Mesendoderm (in vitro differentiated cells): ENCODE results near the gene KIAA1217.

Experiments used
- DNase-seq: peaks from one replicate; pipeline ENCODE4 v3.0.0; 2013
- H2AK5ac ChIP-seq: 2 replicates; pipeline ENCODE4 v1.6.1; 2013; ENCODE audit warnings: low read length, inconsistent platforms
- H2BK120ac ChIP-seq: 2 replicates; pipeline ENCODE4 v1.6.1; 2013; ENCODE audit warnings: low read depth, mild to moderate bottlenecking, low read length, moderate library complexity, mixed read lengths
- H2BK15ac ChIP-seq: replicated peaks from 2 replicates; pipeline ENCODE4 v1.6.1; 2013; ENCODE audit warnings: low read depth, mild to moderate bottlenecking, moderate library complexity
- H2BK5ac ChIP-seq: 2 replicates; pipeline ENCODE4 v1.6.1; 2013; ENCODE audit warnings: low read length, inconsistent platforms
- H3K18ac ChIP-seq: 2 replicates; pipeline ENCODE4 v1.6.1; 2013; ENCODE audit warnings: mild to moderate bottlenecking, low read length, mixed read lengths
- H3K23ac ChIP-seq: one replicate; pipeline ENCODE4 v1.6.1; 2013; ENCODE audit warnings: low read length
- H3K27ac ChIP-seq: 2 replicates; pipeline ENCODE4 v1.5.1; 2013; ENCODE audit warnings: low read depth, mild to moderate bottlenecking, inconsistent platforms, low read length, moderate library complexity
- H3K27me3 ChIP-seq: 2 replicates; pipeline ENCODE4 v1.6.1; 2013; ENCODE audit warnings: low read length, control low read depth, mild to moderate bottlenecking, inconsistent platforms; ENCODE audit not compliant: insufficient read depth, poor library complexity
- H3K36me3 ChIP-seq: 2 replicates; pipeline ENCODE4 v1.6.1; 2013; ENCODE audit warnings: low read length, inconsistent platforms; ENCODE audit not compliant: control insufficient read depth, insufficient read depth
- H3K4ac ChIP-seq: one replicate; pipeline ENCODE4 v1.6.1; 2013; ENCODE audit warnings: low read depth, mild to moderate bottlenecking, low read length, moderate library complexity
- H3K4me1 ChIP-seq: 2 replicates; pipeline ENCODE4 v1.6.1; 2013; ENCODE audit warnings: low read depth, low read length, inconsistent platforms; ENCODE audit not compliant: control insufficient read depth
- H3K4me2 ChIP-seq: 2 replicates; pipeline ENCODE4 v1.6.1; 2013; ENCODE audit warnings: low read length
- H3K4me3 ChIP-seq: 2 replicates; pipeline ENCODE4 v1.5.1; 2013; ENCODE audit warnings: mild to moderate bottlenecking, low read length
- H3K56ac ChIP-seq: one replicate; pipeline ENCODE4 v1.6.1; 2013; ENCODE audit warnings: low read length
- H3K79me1 ChIP-seq: 2 replicates; pipeline ENCODE4 v1.6.1; 2013; ENCODE audit warnings: low read length, inconsistent platforms
- H3K79me2 ChIP-seq: 2 replicates; pipeline ENCODE4 v1.6.1; 2013; ENCODE audit warnings: mild to moderate bottlenecking, low read length; ENCODE audit not compliant: control insufficient read depth, insufficient read depth
- H3K9ac ChIP-seq: 2 replicates; pipeline ENCODE4 v1.6.1; 2013; ENCODE audit warnings: low read length, inconsistent platforms
- H4K5ac ChIP-seq: one replicate; pipeline ENCODE4 v1.6.1; 2013; ENCODE audit warnings: low read length
- H4K8ac ChIP-seq: one replicate; pipeline ENCODE4 v1.6.1; 2013; ENCODE audit warnings: low read depth, mild to moderate bottlenecking, control low read depth, low read length, moderate library complexity
- WGBS: extraction: QIAGEN DNeasy Blood & Tissue Kit; methylation state at CpG from one replicate; pipeline ENCODE4 v1.1.7; 2013; ENCODE audit warnings: low lambda C conversion rate, missing lambda C conversion rate; ENCODE audit not compliant: insufficient coverage; ENCODE audit errors: extremely low coverage; 5-methylcytosine and 5-hydroxymethylcytosine counted together

The KIAA1217 gene

GRCh38 chr10:24526085-24526649 is 317.2 kb downstream of the KIAA1217 start:
- no peak overlapping the region for H3K9ac ChIP-seq
- no peak overlapping the region for H2BK15ac ChIP-seq
- no peak overlapping the region for H2BK5ac ChIP-seq
- H3K27me3 ChIP-seq, result no peaks in the 10 kb centered on the region
- no peak overlapping the region for H3K56ac ChIP-seq
- no peak overlapping the region for H4K5ac ChIP-seq
- DNase-seq, result no peak
- H3K4me1 ChIP-seq, result no peaks in the 10 kb centered on the region
- no peak overlapping the region for H3K4ac ChIP-seq
- no peak overlapping the region for H3K4me2 ChIP-seq
- no peak overlapping the region for H3K27ac ChIP-seq
- H3K36me3 ChIP-seq, result no peaks in the 10 kb centered on the region
- H4K8ac ChIP-seq, result no peak overlapping the region
- H3K79me1 ChIP-seq, result no peaks in the 10 kb centered on the region
- no peak overlapping the region for H3K4me3 ChIP-seq
- no peak overlapping the region for H3K23ac ChIP-seq
- no peak overlapping the region for H2BK120ac ChIP-seq
- H3K79me2 ChIP-seq, result no peaks in the 10 kb centered on the region
- WGBS, result no CpG with 5 or more reads among the region's 13 CpGs
- H2AK5ac ChIP-seq, result no peak overlapping the region
- H3K18ac ChIP-seq, result no peak overlapping the region

- no peaks in the 10 kb centered on the region for H3K79me2 ChIP-seq
- H3K9ac ChIP-seq, result no peak overlapping the region
- no peak for DNase-seq
- H3K4me1 ChIP-seq, result no peaks in the 10 kb centered on the region
- H3K23ac ChIP-seq, result no peak overlapping the region
- no peak overlapping the region for H3K4ac ChIP-seq
- H3K27me3 ChIP-seq, result no peaks in the 10 kb centered on the region
- H2AK5ac ChIP-seq, result no peak overlapping the region
- no peaks in the 10 kb centered on the region for H3K79me1 ChIP-seq
- H2BK15ac ChIP-seq, result no peak overlapping the region
- WGBS, result no CpG with 5 or more reads among the region's 6 CpGs
- no peak overlapping the region for H4K8ac ChIP-seq
- no peaks in the 10 kb centered on the region for H3K36me3 ChIP-seq
- no peak overlapping the region for H2BK120ac ChIP-seq
- no peak overlapping the region for H3K18ac ChIP-seq
- H3K27ac ChIP-seq, result no peak overlapping the region
- H3K56ac ChIP-seq, result no peak overlapping the region
- no peak overlapping the region for H3K4me3 ChIP-seq
- no peak overlapping the region for H3K4me2 ChIP-seq
- no peak overlapping the region for H4K5ac ChIP-seq
- no peak overlapping the region for H2BK5ac ChIP-seq
Observed at GRCh38 chr10:24528946-24529345, 320.0 kb downstream of the KIAA1217 start.

- Histone ChIP-seq H3K4ac (no peak overlapping the region), H3K27ac (no peak overlapping the region), H4K5ac (no peak overlapping the region), H3K79me1 (no peaks in the 10 kb centered on the region), H2BK120ac (no peak overlapping the region), H3K79me2 (no peaks in the 10 kb centered on the region), H3K36me3 (no peaks in the 10 kb centered on the region), H3K23ac (no peak overlapping the region), H3K4me3 (no peak overlapping the region), H3K18ac (no peak overlapping the region), H2AK5ac (no peak overlapping the region), H3K9ac (no peak overlapping the region), H2BK15ac (no peak overlapping the region), H2BK5ac (no peak overlapping the region), H3K27me3 (no peaks in the 10 kb centered on the region), H3K4me2 (no peak overlapping the region), H3K56ac (no peak overlapping the region), H3K4me1 (no peaks in the 10 kb centered on the region), H4K8ac (no peak overlapping the region)
- no peak for DNase-seq
- no CpG with 5 or more reads among the region's 2 CpGs for WGBS
Observed at GRCh38 chr10:24531439-24531838, 322.5 kb downstream of the KIAA1217 start.

GRCh38 chr10:24533981-24534380 is 325.0 kb downstream of the KIAA1217 start:
- Histone ChIP-seq H3K79me1 (no peaks in the 10 kb centered on the region), H4K8ac (no peak overlapping the region), H2AK5ac (no peak overlapping the region), H4K5ac (no peak overlapping the region), H3K4ac (no peak overlapping the region), H3K4me3 (no peak overlapping the region), H3K4me1 (no peaks in the 10 kb centered on the region), H3K9ac (no peak overlapping the region), H3K18ac (no peak overlapping the region), H2BK120ac (no peak overlapping the region), H3K27me3 (no peaks in the 10 kb centered on the region), H2BK15ac (no peak overlapping the region), H3K79me2 (no peaks in the 10 kb centered on the region), H3K27ac (no peak overlapping the region), H2BK5ac (no peak overlapping the region), H3K56ac (no peak overlapping the region), H3K23ac (no peak overlapping the region), H3K36me3 (no peaks in the 10 kb centered on the region), H3K4me2 (no peak overlapping the region)
- no peak for DNase-seq
- no CpG with 5 or more reads among the region's 4 CpGs for WGBS

DNA sequence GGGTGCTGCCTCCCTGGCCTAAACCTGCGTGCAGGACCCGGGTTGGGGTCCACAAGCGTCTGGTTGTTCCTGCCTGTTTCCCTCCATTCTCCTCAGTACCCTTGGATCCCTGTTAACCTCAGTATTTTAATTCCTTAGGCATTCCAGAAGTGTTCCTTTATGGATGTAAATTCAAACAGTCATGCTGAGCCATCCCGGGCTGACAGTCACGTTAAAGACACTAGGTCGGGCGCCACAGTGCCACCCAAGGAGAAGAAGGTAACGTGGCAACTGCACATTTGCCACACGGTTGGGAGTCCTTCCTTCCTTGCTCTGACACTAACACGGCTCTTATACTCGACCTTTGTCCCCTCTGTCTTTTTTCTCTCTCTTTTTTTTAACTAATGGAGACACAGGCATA is 327.7 kb downstream of the KIAA1217 start:
- Histone ChIP-seq H3K79me1 (no peaks in the 10 kb centered on the region), H3K79me2 (no peaks in the 10 kb centered on the region), H3K4me1 (no peaks in the 10 kb centered on the region), H3K36me3 (no peaks in the 10 kb centered on the region), H3K4me2 (no peak overlapping the region), H3K27me3 (no peaks in the 10 kb centered on the region), H3K23ac (no peak overlapping the region), H3K4ac (no peak overlapping the region), H4K5ac (no peak overlapping the region), H3K9ac (no peak overlapping the region), H2BK5ac (no peak overlapping the region), H4K8ac (no peak overlapping the region), H3K27ac (no peak overlapping the region), H3K18ac (no peak overlapping the region), H2BK120ac (no peak overlapping the region), H3K4me3 (no peak overlapping the region), H2BK15ac (no peak overlapping the region), H2AK5ac (no peak overlapping the region), H3K56ac (no peak overlapping the region)
- WGBS, result no CpG with 5 or more reads among the region's 11 CpGs
- DNase-seq, result no peak

DNA sequence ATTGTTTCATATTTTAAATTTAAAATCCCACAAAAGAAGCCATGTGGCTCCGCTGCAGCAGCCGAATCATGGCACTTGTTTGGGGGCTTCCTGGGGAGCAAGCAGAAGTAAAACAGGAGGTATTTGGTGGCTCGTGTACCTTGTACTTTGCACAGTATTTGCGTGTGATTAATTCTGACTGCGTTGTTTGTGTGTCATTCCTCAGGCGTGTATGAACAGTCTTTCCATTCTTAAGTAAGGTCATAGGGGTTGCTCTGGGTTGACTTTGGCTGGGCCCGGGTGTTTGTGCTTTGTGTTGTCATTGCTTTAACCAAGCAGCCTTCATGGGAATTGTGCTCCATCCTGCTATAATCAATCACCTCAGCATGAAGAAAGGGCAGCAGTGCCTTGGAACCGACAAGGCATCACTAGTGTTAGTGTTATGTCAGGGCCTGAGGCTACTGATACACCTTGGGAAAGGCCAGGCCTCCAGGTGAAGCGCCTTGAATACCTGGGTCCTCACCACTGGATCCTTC is 332.4 kb downstream of the KIAA1217 start:
- no peak overlapping the region for H3K56ac ChIP-seq
- WGBS, result no CpG with 5 or more reads among the region's 9 CpGs

More for the DNA sequence above, 332.4 kb downstream of the KIAA1217 start:
- no peak overlapping the region for H3K4ac ChIP-seq
- H2AK5ac ChIP-seq, result no peak overlapping the region
- H2BK120ac ChIP-seq, result no peak overlapping the region
- no peak overlapping the region for H3K23ac ChIP-seq
- H3K18ac ChIP-seq, result no peak overlapping the region
- H3K4me1 ChIP-seq, result no peaks in the 10 kb centered on the region
- H3K79me2 ChIP-seq, result no peaks in the 10 kb centered on the region
- H3K27me3 ChIP-seq, result no peaks in the 10 kb centered on the region
- H3K4me3 ChIP-seq, result no peak overlapping the region
- H4K8ac ChIP-seq, result no peak overlapping the region
- H3K79me1 ChIP-seq, result no peaks in the 10 kb centered on the region
- H3K9ac ChIP-seq, result no peak overlapping the region
- no peak overlapping the region for H4K5ac ChIP-seq
- DNase-seq, result no peak
- H3K27ac ChIP-seq, result no peak overlapping the region
- no peak overlapping the region for H2BK15ac ChIP-seq
- no peak overlapping the region for H3K4me2 ChIP-seq
- H2BK5ac ChIP-seq, result no peak overlapping the region
- no peaks in the 10 kb centered on the region for H3K36me3 ChIP-seq
